A673 (cell line): ENCODE results near the gene ALDH3B2. TPM values are rescaled to one million over a fixed set of nuclear protein-coding genes. Genes with fewer than 3 reads are reported as not detected.
"Not testable (repeated sequence)": the region's sequence is repeated elsewhere in the genome, so short reads cannot be mapped to it uniquely, and the experiment has no call there.

Source experiments
- BruUV-seq: library from RNA; stranded (reverse); fragments of 400-500 nt; replicated peaks from 2 replicates; lab custom pipeline; 2021; lab: Mats Ljungman, UMichigan
- CTCF ChIA-PET: fragments of 300-600 bp; sonication (Branson Sonifier 250); formaldehyde crosslinking; loops from one replicate; lab custom pipeline; 2022; ENCODE audit warnings: antibody characterized with exemption; lab: Charles Lee
- POLR2A ChIA-PET: fragments of 300-600 bp; sonication (Branson Sonifier 250); formaldehyde crosslinking; loops from one replicate; lab custom pipeline; 2022; ENCODE audit warnings: antibody characterized with exemption; ENCODE audit not compliant: low non-redundant PET; lab: Charles Lee
- DNase-seq: peaks from one replicate; pipeline ENCODE4 v3.0.0-alpha.2; 2015; ENCODE audit warnings: low spot score
- H3K27ac ChIP-seq: fragments of 200-600 bp; sonication (generic); 2 replicates; pipeline ENCODE4 v1.5.1; 2016; ENCODE audit warnings: mixed run types, low read depth, mild to moderate bottlenecking, mixed read lengths, antibody characterized with exemption, low read length; ENCODE audit not compliant: poor library complexity, severe bottlenecking
- H3K27me3 ChIP-seq: fragments of 200-600 bp; sonication (generic); replicated peaks from 2 replicates; pipeline ENCODE4 v1.6.1; 2017; ENCODE audit warnings: mixed run types, low read depth, mild to moderate bottlenecking, mixed read lengths, antibody characterized with exemption, low read length; ENCODE audit not compliant: insufficient read depth, poor library complexity
- H3K36me3 ChIP-seq: fragments of 200-600 bp; sonication (generic); 2 replicates; pipeline ENCODE4 v1.6.1; 2016; ENCODE audit warnings: mixed run types, mild to moderate bottlenecking, mixed read lengths, antibody characterized with exemption, low read length; ENCODE audit not compliant: insufficient read depth, poor library complexity, severe bottlenecking
- H3K4me1 ChIP-seq: fragments of 200-600 bp; sonication (generic); 2 replicates; pipeline ENCODE4 v1.6.1; 2017; ENCODE audit warnings: mixed run types, mild to moderate bottlenecking, mixed read lengths, antibody characterized with exemption, low read length; ENCODE audit not compliant: insufficient read depth, poor library complexity, severe bottlenecking
- H3K4me3 ChIP-seq: fragments of 200-600 bp; sonication (generic); 2 replicates; pipeline ENCODE4 v1.5.1; 2016; ENCODE audit warnings: low read depth, mixed run types, mild to moderate bottlenecking, mixed read lengths, low read length; ENCODE audit not compliant: poor library complexity, severe bottlenecking
- H3K9me3 ChIP-seq: fragments of 200-600 bp; sonication (generic); 2 replicates; pipeline ENCODE4 v1.6.1; 2016; ENCODE audit warnings: mixed run types, low read depth, mild to moderate bottlenecking, mixed read lengths, antibody characterized with exemption, low read length; ENCODE audit not compliant: poor library complexity, severe bottlenecking
- EZH2 ChIP-seq: fragments of 200-600 bp; sonication (generic); IDR thresholded peaks from 2 replicates; pipeline ENCODE4 v1.6.1; 2017; ENCODE audit warnings: borderline replicate concordance, low read depth, mild to moderate bottlenecking, mixed read lengths, antibody characterized with exemption, low read length; ENCODE audit not compliant: poor library complexity, severe bottlenecking
- intact Hi-C: fragments of 100-400 bp; cut with micrococcal nuclease; formaldehyde crosslinking; loops from one replicate; pipeline ENCODE4 v1.10.0; 2022; ENCODE audit not compliant: unreplicated experiment
- total RNA-seq: library from RNA; stranded (reverse); gene quantifications from 2 replicates; pipeline ENCODE4 v1.2.3, GENCODE V29; 2021
- TF ChIP-seq, protein P1 (sequence below): fragments of 300-800, 200-600 bp; sonication (generic); conservative IDR thresholded peaks from 2 replicates; pipeline ENCODE4 v1.5.1; 2017; ENCODE audit warnings: low read depth, mild to moderate bottlenecking, antibody characterized with exemption, low read length, moderate library complexity, mixed read lengths

Gene ALDH3B2
- total RNA-seq, 1 experiment from 2014 or later = not detected

DNA sequence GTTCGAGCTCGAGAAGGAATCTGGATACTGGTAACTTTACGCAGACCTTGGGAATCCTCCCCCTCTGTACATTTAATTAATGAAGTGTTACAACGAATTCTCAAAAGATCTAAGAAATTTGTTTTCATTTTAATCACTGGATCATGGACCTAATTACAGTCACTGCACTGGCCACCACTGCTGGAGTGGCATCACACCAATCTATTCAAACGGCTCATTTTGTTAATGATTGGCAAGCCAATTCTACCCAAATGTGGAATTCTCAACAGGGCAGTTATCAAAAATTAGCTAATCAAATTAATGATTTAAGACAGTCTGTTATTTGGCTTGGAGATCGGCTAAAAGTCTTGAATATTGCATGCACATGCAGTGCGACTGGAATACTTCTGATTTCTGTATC is 30.1 kb upstream of the ALDH3B2 start:
- intact Hi-C loops = no loop called here
- no peak for TF ChIP-seq EZH2
- TF ChIP-seq, protein P1, sequence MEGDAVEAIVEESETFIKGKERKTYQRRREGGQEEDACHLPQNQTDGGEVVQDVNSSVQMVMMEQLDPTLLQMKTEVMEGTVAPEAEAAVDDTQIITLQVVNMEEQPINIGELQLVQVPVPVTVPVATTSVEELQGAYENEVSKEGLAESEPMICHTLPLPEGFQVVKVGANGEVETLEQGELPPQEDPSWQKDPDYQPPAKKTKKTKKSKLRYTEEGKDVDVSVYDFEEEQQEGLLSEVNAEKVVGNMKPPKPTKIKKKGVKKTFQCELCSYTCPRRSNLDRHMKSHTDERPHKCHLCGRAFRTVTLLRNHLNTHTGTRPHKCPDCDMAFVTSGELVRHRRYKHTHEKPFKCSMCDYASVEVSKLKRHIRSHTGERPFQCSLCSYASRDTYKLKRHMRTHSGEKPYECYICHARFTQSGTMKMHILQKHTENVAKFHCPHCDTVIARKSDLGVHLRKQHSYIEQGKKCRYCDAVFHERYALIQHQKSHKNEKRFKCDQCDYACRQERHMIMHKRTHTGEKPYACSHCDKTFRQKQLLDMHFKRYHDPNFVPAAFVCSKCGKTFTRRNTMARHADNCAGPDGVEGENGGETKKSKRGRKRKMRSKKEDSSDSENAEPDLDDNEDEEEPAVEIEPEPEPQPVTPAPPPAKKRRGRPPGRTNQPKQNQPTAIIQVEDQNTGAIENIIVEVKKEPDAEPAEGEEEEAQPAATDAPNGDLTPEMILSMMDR = no peak
- DNase-seq = no peak
- CTCF ChIA-PET = no interaction called here
- Histone ChIP-seq H3K27ac (no peak overlapping the region), H3K27me3 (no peaks in the 10 kb centered on the region), H3K4me3 (no peak overlapping the region), H3K9me3 (no peaks in the 10 kb centered on the region), H3K4me1 (no peaks in the 10 kb centered on the region), H3K36me3 (no peaks in the 10 kb centered on the region)
- no TSS peak for BruUV-seq
- POLR2A ChIA-PET = no interaction called here

DNA sequence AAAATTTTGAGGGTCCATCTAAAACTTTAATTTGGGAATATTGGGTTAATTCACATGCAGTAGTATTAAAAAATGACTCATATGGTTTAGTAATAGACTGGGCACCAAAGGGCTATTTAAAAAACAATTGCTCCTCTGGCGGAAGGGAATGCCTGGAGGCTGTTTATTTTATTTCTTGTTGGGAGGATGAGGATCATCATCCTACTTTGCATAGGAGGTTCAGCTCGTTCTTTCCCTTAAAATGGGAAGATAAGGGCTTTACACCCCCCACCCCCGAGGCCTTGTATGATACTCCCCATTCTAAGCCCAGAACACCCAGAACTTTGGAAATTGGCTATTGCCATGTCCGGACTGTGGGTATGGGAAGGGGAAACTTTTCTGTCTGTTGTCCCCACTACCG is 29.3 kb upstream of the ALDH3B2 start:
- CTCF ChIA-PET = not testable (repeated sequence)

DNA sequence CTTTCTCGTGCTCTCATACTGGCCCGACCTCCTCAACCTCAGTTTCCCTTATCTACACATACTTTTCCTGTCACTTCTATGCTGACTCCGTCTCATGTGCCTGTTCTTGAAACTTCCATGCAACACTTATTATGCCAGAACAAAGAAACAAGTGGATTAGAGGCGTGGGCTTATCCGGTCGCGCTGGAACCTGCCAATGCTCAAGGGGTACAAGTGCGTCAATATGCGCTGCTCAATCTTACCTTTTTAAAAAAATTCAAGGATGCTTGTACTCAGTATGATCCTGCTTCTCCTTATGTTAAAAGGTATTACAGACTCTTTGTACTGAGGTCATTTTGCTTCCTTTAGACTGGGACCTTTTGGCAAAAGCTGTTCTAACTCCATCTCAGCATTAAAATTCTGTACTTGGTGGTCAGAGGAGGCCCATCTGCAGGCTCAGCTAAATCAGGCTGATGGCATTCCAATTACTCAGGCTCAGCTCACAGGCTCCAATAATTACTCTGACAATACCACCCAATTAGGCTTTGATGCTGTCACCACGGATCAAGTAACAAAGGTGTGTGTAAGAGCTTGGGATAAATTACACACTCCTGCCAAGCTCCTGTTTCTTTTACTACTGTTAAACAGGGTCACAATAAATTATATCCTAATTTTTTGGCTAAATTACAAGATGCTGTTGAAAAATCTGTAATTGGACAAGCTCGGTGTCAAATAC is 26.3 kb upstream of the ALDH3B2 start:
- no peak overlapping the region for H3K4me3 ChIP-seq
- TF ChIP-seq, protein P1 = no peak
- no peak for TF ChIP-seq EZH2
- H3K27me3 ChIP-seq = no peaks in the 10 kb centered on the region
- H3K9me3 ChIP-seq = no peaks in the 10 kb centered on the region
- no peak overlapping the region for H3K27ac ChIP-seq
- DNase-seq = no peak
- ChIA-PET POLR2A (no interaction called here), CTCF (no interaction called here)
- no peaks in the 10 kb centered on the region for H3K36me3 ChIP-seq
- no TSS peak for BruUV-seq
- intact Hi-C loops = no loop called here
- H3K4me1 ChIP-seq = no peaks in the 10 kb centered on the region

More for the DNA sequence above, 29.3 kb upstream of the ALDH3B2 start:
- H3K4me3 ChIP-seq, H3K4me1 ChIP-seq, intact Hi-C loops, DNase-seq, POLR2A ChIA-PET, H3K27me3 ChIP-seq, H3K27ac ChIP-seq, H3K36me3 ChIP-seq, H3K9me3 ChIP-seq, BruUV-seq: not testable (repeated sequence)

DNA sequence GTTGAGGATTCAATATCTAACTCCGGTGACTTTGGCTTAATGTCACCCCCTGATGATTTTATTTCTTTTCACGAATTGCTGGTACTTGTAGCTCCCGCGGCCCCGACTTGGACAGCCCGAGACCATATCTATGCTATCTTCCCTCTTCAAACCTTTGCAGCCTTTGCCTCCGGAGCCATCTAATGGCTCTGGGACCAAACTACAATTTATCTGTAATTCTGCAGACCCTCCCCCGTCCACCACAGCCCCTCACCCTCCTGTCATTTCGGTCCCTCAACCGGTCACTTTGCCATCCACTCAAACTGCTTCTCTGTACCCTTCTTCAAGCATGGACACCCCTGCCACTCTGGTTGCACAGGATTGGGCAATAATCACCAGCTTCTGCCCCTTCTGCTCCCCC is 25.7 kb upstream of the ALDH3B2 start:
- Histone ChIP-seq H3K9me3 (no peaks in the 10 kb centered on the region), H3K36me3 (no peaks in the 10 kb centered on the region), H3K27me3 (no peaks in the 10 kb centered on the region), H3K27ac (no peak overlapping the region), H3K4me1 (no peaks in the 10 kb centered on the region), H3K4me3 (no peak overlapping the region)
- DNase-seq = no peak
- no TSS peak for BruUV-seq
- POLR2A ChIA-PET = no interaction called here
- no peak for TF ChIP-seq EZH2
- TF ChIP-seq, protein P1 = 0 out of 2 replicates have a peak, but pooled peaks have one; percentile 16
- intact Hi-C loops = no loop called here
- CTCF ChIA-PET = no interaction called here
